ENCODE results near the gene HS3ST6.

HS3ST6 gene

DNA sequence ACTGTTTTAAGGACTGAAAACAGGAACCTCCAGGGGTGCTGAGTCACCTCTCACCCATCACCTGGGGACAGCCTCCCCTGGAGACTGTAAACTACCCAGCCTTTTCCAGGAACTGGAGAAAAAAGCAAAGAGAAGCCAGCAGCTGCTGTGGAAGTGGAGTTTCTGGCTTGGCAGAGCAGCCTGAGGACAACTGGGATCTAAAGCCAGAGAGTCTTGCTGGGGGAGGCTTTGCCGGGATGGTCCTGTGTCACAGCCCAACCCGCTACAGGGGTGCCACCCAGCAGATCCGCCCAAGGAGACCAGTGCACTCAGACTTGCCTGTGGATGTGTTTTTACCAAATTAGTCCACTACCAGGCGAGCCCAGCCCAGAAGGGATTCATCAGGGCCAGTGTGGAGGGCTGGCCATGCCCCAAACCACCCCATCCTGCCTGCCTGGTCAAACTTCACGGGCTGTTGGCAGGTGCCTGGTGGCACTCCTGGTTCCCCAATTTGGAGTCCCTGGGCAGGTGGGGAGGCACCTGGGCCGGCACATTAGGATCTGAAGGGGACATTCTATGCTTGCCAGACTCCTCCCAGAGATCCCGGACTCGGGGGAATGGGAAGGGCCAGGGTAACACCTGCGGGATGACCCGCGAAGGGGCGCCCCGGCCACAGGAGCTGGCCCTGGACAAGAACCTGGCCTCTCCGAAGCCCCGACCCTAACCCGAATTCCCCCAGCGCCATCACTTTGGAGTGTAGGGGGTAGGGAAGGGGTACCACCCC, 24.0 kb upstream of the HS3ST6 start:
- TF ChIP-seq SIN3A (IDR thresholded peaks at IDR 0.05; ENCODE audit: borderline replicate concordance, insufficient read depth, low read length), result no peak

DNA sequence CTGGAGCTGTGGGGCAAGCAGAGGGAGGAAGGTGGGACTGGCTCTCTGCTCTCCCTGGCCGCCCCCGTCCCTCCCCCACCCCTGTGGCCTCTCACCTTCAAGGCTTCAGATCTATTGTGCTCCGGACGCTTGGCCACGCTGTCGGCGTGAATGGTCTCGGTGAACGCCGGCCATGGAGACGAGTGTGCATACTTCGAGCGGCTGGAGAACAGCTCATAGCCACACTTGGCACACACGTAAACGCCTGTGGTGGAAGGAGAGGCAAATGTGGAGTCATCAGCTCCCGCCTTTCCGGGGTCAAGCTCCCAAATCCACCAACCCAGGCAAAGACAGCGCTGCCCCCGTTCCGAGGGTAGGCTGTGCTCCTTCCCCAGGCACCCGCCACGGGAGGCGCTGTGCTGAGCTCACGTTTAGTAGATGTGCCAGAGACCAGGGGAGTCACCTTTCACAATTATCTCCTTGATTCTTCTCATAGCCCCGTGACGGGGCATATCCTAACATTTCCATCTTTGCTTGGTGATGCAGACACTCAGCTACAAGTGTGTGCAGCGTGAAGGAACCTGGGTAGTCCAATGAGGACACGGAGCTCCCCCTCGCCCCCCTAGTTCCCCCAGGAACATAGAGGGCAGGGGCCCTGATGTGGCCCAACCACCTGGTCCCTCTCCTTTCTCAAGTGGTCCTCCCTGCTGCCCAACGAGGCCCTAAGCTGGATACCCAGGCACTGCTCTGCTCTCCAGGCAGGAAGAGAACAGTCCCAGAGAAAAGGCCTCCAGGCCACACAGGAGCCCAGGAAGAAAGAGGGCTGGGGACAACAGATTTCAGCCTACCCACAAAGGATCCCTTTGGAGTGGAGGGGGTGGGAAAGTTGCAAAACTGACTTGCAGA, 23.2 kb upstream of the HS3ST6 start:
- TF ChIP-seq TAF1 (IDR thresholded peaks at IDR 0.05; ENCODE audit: borderline replicate concordance, insufficient read depth, low read length) (no peak), POLR2AphosphoS5 (IDR thresholded peaks at IDR 0.05; ENCODE audit: low read depth, low read length) (no peak), FOXP2 (optimal IDR thresholded peaks at IDR 0.05; ENCODE audit: borderline replicate concordance, extremely low read depth, extremely low read length, insufficient read depth) (no peak), REST (IDR thresholded peaks at IDR 0.05; ENCODE audit: insufficient read depth in 1 of 2, low read depth in 2 of 2, low read length in 2 of 2) (no peak), SIN3A (IDR thresholded peaks at IDR 0.05; ENCODE audit: borderline replicate concordance, insufficient read depth, low read length) (no peak)

- TF ChIP-seq FOXP2 (optimal IDR thresholded peaks at IDR 0.05; ENCODE audit: borderline replicate concordance, extremely low read depth, extremely low read length, insufficient read depth) (no peak), POLR2AphosphoS5 (IDR thresholded peaks at IDR 0.05; ENCODE audit: low read depth, low read length) (no peak), TAF1 (IDR thresholded peaks at IDR 0.05; ENCODE audit: borderline replicate concordance, insufficient read depth, low read length) (no peak), REST (IDR thresholded peaks at IDR 0.05; ENCODE audit: insufficient read depth in 1 of 2, low read depth in 2 of 2, low read length in 2 of 2) (no peak), SIN3A (IDR thresholded peaks at IDR 0.05; ENCODE audit: borderline replicate concordance, insufficient read depth, low read length) (no peak)
Measured at GRCh38 chr16:1940273-1941161, 22.3 kb upstream of the HS3ST6 start.

GRCh38 chr16:1938910-1939309, 20.7 kb upstream of the HS3ST6 start:
- TF ChIP-seq SIN3A (IDR thresholded peaks at IDR 0.05; ENCODE audit: borderline replicate concordance, insufficient read depth, low read length) (no peak), TAF1 (IDR thresholded peaks at IDR 0.05; ENCODE audit: borderline replicate concordance, insufficient read depth, low read length) (no peak), REST (IDR thresholded peaks at IDR 0.05; ENCODE audit: insufficient read depth in 1 of 2, low read depth in 2 of 2, low read length in 2 of 2) (no peak), FOXP2 (optimal IDR thresholded peaks at IDR 0.05; ENCODE audit: borderline replicate concordance, extremely low read depth, extremely low read length, insufficient read depth) (no peak), POLR2AphosphoS5 (IDR thresholded peaks at IDR 0.05; ENCODE audit: low read depth, low read length) (no peak)

- TF ChIP-seq FOXP2 (optimal IDR thresholded peaks at IDR 0.05; ENCODE audit: borderline replicate concordance, extremely low read depth, extremely low read length, insufficient read depth), result no peak
- no peak for TF ChIP-seq TAF1 (IDR thresholded peaks at IDR 0.05; ENCODE audit: borderline replicate concordance, insufficient read depth, low read length)
- TF ChIP-seq POLR2AphosphoS5 (IDR thresholded peaks at IDR 0.05; ENCODE audit: low read depth, low read length), result no peak
- TF ChIP-seq SIN3A (IDR thresholded peaks at IDR 0.05; ENCODE audit: borderline replicate concordance, insufficient read depth, low read length), result no peak
- no peak for TF ChIP-seq REST (IDR thresholded peaks at IDR 0.05; ENCODE audit: insufficient read depth in 1 of 2, low read depth in 2 of 2, low read length in 2 of 2)
Measured at GRCh38 chr16:1938316-1938715, 20.1 kb upstream of the HS3ST6 start.
